ENCODE measurements around the gene EDRF1. TPM values are rescaled to one million over a fixed set of nuclear protein-coding genes. Genes with fewer than 3 reads are reported as not detected.

The EDRF1 gene
- total and polyA plus RNA-seq, 2 of the 13 experiments (the other 11 are each of a cell fraction or from before 2014, with no cell fraction given), result 16.9 to 26.7 TPM

DNA sequence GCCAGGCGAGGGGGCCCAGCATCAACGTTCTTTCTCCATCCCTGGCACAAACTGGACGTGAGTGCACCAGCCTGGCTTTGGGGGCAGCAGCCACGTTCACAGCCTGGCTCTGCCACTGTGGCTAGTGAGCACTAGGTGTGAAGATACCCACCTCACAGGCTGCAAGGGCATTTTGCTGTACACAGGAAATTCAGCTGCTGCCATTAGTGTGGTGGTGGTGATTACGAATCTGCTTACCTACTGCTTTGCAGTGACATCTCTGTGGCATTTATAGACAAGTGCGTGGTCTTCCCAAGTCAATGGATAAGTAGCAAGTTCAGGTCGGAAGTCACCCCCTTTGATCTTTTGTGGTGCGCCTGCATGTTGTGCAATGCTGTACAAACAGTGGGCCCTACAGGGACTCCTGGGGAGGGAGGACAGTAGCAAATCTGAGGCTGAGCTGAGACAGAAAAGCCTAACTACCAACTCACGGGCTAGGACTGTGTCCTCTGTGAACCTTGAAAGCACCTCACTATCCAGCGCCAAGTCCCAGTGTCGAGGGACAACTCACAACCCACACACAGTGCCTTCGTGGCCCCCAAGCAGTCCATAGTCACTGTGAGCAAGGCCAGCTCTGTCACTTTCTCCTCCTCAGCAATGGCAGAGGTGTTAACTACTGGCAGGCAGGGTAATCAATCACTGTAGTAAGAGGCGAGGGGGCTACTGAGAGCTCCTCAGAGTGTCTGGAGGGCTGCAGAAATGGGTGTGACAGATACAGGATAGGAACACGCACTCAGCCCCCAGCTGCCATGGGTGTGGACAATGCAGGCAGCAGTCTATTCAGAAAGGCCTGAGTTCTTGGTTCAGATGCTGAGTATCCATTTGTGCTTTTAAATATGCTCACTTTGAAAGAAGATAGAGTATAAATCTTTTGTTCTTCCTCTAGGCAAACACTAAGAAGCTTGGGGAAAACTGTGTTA is 73.1 kb downstream of the EDRF1 start (continued):
- no peak for TF ChIP-seq ZBTB44 (CRISPR knock-in tag; IDR thresholded peaks at IDR 0.05)
- TF ChIP-seq FLYWCH1 (CRISPR knock-in tag; IDR thresholded peaks at IDR 0.05), result no peak
- TF ChIP-seq SIX1 (CRISPR knock-in tag; IDR thresholded peaks at IDR 0.05; ENCODE audit: borderline replicate concordance), result peak; percentile 72
- TF ChIP-seq CENPT (CRISPR knock-in tag; IDR thresholded peaks at IDR 0.05; ENCODE audit: low read depth), result no peak
- peak; percentile 97 for TF ChIP-seq TBX2 (CRISPR knock-in tag; IDR thresholded peaks at IDR 0.05; ENCODE audit: borderline replicate concordance)
- no peak for TF ChIP-seq ZNF891 (CRISPR knock-in tag; IDR thresholded peaks at IDR 0.05)
- TF ChIP-seq NAIF1 (CRISPR knock-in tag; IDR thresholded peaks at IDR 0.05; ENCODE audit: borderline replicate concordance), result peak; percentile 69; the same call in 1 of the 2 replicates
- TF ChIP-seq CBX1 (IDR thresholded peaks at IDR 0.05; ENCODE audit: low read depth), result no peak
- TF ChIP-seq, protein P1, sequence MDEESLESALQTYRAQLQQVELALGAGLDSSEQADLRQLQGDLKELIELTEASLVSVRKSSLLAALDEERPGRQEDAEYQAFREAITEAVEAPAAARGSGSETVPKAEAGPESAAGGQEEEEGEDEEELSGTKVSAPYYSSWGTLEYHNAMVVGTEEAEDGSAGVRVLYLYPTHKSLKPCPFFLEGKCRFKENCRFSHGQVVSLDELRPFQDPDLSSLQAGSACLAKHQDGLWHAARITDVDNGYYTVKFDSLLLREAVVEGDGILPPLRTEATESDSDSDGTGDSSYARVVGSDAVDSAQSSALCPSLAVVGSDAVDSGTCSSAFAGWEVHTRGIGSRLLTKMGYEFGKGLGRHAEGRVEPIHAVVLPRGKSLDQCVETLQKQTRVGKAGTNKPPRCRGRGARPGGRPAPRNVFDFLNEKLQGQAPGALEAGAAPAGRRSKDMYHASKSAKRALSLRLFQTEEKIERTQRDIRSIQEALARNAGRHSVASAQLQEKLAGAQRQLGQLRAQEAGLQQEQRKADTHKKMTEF (CRISPR knock-in tag; IDR thresholded peaks at IDR 0.05), result peak; percentile 90
- peak; percentile 91; the same call in 1 of the 2 replicates for TF ChIP-seq ZNF503 (CRISPR knock-in tag; IDR thresholded peaks at IDR 0.05)
- TF ChIP-seq, protein P2, sequence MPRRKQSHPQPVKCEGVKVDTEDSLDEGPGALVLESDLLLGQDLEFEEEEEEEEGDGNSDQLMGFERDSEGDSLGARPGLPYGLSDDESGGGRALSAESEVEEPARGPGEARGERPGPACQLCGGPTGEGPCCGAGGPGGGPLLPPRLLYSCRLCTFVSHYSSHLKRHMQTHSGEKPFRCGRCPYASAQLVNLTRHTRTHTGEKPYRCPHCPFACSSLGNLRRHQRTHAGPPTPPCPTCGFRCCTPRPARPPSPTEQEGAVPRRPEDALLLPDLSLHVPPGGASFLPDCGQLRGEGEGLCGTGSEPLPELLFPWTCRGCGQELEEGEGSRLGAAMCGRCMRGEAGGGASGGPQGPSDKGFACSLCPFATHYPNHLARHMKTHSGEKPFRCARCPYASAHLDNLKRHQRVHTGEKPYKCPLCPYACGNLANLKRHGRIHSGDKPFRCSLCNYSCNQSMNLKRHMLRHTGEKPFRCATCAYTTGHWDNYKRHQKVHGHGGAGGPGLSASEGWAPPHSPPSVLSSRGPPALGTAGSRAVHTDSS (CRISPR knock-in tag; conservative IDR thresholded peaks at IDR 0.05), result no peak
- TF ChIP-seq, protein P3, sequence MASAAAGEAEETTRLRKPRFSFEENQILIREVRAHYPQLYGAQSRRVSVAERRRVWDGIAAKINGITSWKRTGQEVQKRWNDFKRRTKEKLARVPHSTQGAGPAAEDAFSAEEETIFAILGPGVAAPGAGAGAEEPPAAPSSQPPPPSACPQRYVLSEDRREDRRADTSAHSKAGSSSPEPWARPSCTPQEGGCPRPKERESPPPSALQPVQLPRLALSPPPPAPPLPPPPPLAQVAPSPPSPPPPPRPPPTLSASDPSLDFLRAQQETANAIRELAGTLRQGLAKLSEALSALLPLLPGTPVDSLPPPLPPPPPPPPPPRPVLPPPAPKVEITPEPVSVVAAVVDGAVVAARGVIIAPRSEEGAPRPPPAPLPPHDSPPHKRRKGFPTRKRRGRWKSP (CRISPR knock-in tag; IDR thresholded peaks at IDR 0.05), result 0 out of 2 replicates have a peak, but pooled peaks have one; percentile 60
- peak; percentile 95 for TF ChIP-seq ISL2 (CRISPR knock-in tag; IDR thresholded peaks at IDR 0.05)
- peak; percentile 90 for TF ChIP-seq HOXA3 (CRISPR knock-in tag; IDR thresholded peaks at IDR 0.05)
- TF ChIP-seq POGZ (CRISPR knock-in tag; IDR thresholded peaks at IDR 0.05), result peak; percentile 92
- peak; percentile 54; the same call in 1 of the 2 replicates for TF ChIP-seq ZNF335 (CRISPR knock-in tag; IDR thresholded peaks at IDR 0.05)
- peak; percentile 86; the same call in 1 of the 2 replicates for TF ChIP-seq ZNF761 (CRISPR knock-in tag; conservative IDR thresholded peaks at IDR 0.05)
- TF ChIP-seq, protein P4, sequence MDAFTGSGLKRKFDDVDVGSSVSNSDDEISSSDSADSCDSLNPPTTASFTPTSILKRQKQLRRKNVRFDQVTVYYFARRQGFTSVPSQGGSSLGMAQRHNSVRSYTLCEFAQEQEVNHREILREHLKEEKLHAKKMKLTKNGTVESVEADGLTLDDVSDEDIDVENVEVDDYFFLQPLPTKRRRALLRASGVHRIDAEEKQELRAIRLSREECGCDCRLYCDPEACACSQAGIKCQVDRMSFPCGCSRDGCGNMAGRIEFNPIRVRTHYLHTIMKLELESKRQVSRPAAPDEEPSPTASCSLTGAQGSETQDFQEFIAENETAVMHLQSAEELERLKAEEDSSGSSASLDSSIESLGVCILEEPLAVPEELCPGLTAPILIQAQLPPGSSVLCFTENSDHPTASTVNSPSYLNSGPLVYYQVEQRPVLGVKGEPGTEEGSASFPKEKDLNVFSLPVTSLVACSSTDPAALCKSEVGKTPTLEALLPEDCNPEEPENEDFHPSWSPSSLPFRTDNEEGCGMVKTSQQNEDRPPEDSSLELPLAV (CRISPR knock-in tag; conservative IDR thresholded peaks at IDR 0.05; ENCODE audit: low read depth), result no peak

Data from HepG2 (cell line).